ENCODE data around the gene ARHGAP12. TPM values are rescaled to one million over a fixed set of nuclear protein-coding genes. Genes with fewer than 3 reads are reported as not detected.

The ARHGAP12 gene
- polyA plus RNA-seq, 4 donors, result 28.4 to 41.6 (median 37.4) TPM

- no peak for DNase-seq (ENCODE audit: low read depth in 4 of 4, low spot score in 3 of 4)
Observed at GRCh38 chr10:31885971-31886370, 42.7 kb downstream of the ARHGAP12 start.

- no peak for DNase-seq (ENCODE audit: low read depth in 4 of 4, low spot score in 3 of 4)
Observed at GRCh38 chr10:31884386-31884785, 44.2 kb downstream of the ARHGAP12 start.

- no peak for DNase-seq (ENCODE audit: low read depth in 4 of 4, low spot score in 3 of 4)
Observed at GRCh38 chr10:31883397-31883796, 45.2 kb downstream of the ARHGAP12 start.

- DNase-seq (ENCODE audit: low read depth in 4 of 4, low spot score in 3 of 4), result no peak
Observed at GRCh38 chr10:31878486-31878885, 50.1 kb downstream of the ARHGAP12 start.

GRCh38 chr10:31876652-31877352 is 51.8 kb downstream of the ARHGAP12 start:
- no peak for DNase-seq (ENCODE audit: low read depth in 4 of 4, low spot score in 3 of 4)

GRCh38 chr10:31875608-31876007 is 53.0 kb downstream of the ARHGAP12 start:
- no peak for DNase-seq (ENCODE audit: low read depth in 4 of 4, low spot score in 3 of 4)

GRCh38 chr10:31873724-31874123 is 54.9 kb downstream of the ARHGAP12 start:
- no peak for DNase-seq (ENCODE audit: low read depth in 4 of 4, low spot score in 3 of 4)

- DNase-seq (ENCODE audit: low read depth in 4 of 4, low spot score in 3 of 4), result no peak
Observed at GRCh38 chr10:31871266-31872065, 57.2 kb downstream of the ARHGAP12 start.

GRCh38 chr10:31867646-31868045 is 61.0 kb downstream of the ARHGAP12 start:
- DNase-seq (ENCODE audit: low read depth in 4 of 4, low spot score in 3 of 4), result no peak

GRCh38 chr10:31866118-31866670 is 62.4 kb downstream of the ARHGAP12 start:
- no peak for DNase-seq (ENCODE audit: low read depth in 4 of 4, low spot score in 3 of 4)

- no peak for DNase-seq (ENCODE audit: low read depth in 4 of 4, low spot score in 3 of 4)
Observed at GRCh38 chr10:31864834-31865518, 63.7 kb downstream of the ARHGAP12 start.

GRCh38 chr10:31855033-31855432 is 73.6 kb downstream of the ARHGAP12 start:
- no peak for DNase-seq (ENCODE audit: low read depth in 4 of 4, low spot score in 3 of 4)

- DNase-seq (ENCODE audit: low read depth in 4 of 4, low spot score in 3 of 4), result no peak
Observed at GRCh38 chr10:31853629-31854028, 75.0 kb downstream of the ARHGAP12 start.

- DNase-seq (ENCODE audit: low read depth in 4 of 4, low spot score in 3 of 4), result no peak
Observed at GRCh38 chr10:31851216-31851615, 77.4 kb downstream of the ARHGAP12 start.

- no peak for DNase-seq (ENCODE audit: low read depth in 4 of 4, low spot score in 3 of 4)
Observed at GRCh38 chr10:31847515-31847914, 81.1 kb downstream of the ARHGAP12 start.

GRCh38 chr10:31838709-31839108 is 89.9 kb downstream of the ARHGAP12 start:
- no peak for DNase-seq (ENCODE audit: low read depth in 4 of 4, low spot score in 3 of 4)

GRCh38 chr10:31838065-31838464 is 90.6 kb downstream of the ARHGAP12 start:
- no peak for DNase-seq (ENCODE audit: low read depth in 4 of 4, low spot score in 3 of 4)

- no peak for DNase-seq (ENCODE audit: low read depth in 4 of 4, low spot score in 3 of 4)
Observed at GRCh38 chr10:31836569-31837406, 91.8 kb downstream of the ARHGAP12 start.

GRCh38 chr10:31833753-31834152 is 94.9 kb downstream of the ARHGAP12 start:
- no peak for DNase-seq (ENCODE audit: low read depth in 4 of 4, low spot score in 3 of 4)

GRCh38 chr10:31832261-31832660 is 96.4 kb downstream of the ARHGAP12 start:
- no peak for DNase-seq (ENCODE audit: low read depth in 4 of 4, low spot score in 3 of 4)

Measured in right renal pelvis (tissue), 4 donors.